K562 (cell line): Measurements from ENCODE around the gene TBXA2R. TPM values are rescaled to one million over a fixed set of nuclear protein-coding genes. Genes with fewer than 3 reads are reported as not detected.
A peak's percentile ranks its signal among the peaks of the same experiment; 100 is the strongest.

Experiments used
- DACH1 ChIP-seq: fragments of 450-650 bp; IDR thresholded peaks from 2 replicates; pipeline ENCODE4 v1.6.1; 2018; ENCODE audit not compliant: partially characterized antibody
- FOXP4 ChIP-seq: sonication (generic); formaldehyde crosslinking; IDR thresholded peaks from 2 replicates; pipeline ENCODE4 v1.8.0; 2022; ENCODE audit warnings: mild to moderate bottlenecking, missing genetic modification reagents, borderline replicate concordance
- MLX ChIP-seq, 2 experiments: fragments of 450-650 bp in 1 of 2; sonication (generic) in 1 of 2; formaldehyde crosslinking; conservative IDR thresholded peaks; 2 replicates each; pipeline versions ENCODE4 v1.4.0 to v1.8.1; 2020 to 2022; ENCODE audit warnings: mild to moderate bottlenecking in 1 of 2, missing genetic modification reagents in 1 of 2
- NFIC ChIP-seq: fragments of 450-650 bp; IDR thresholded peaks from 2 replicates; pipeline ENCODE4 v1.6.1; 2017; ENCODE audit warnings: mild to moderate bottlenecking, inconsistent platforms
- REST ChIP-seq, 2 experiments: fragments of 450-650 bp; formaldehyde crosslinking in 1 of 2; IDR thresholded peaks; 2 replicates each; pipeline versions ENCODE4 v1.4.0 to v1.6.1; 2014 to 2020; ENCODE audit warnings: mild to moderate bottlenecking in 2 of 2, borderline replicate concordance in 1 of 2, low read depth in 1 of 2
- SIN3B ChIP-seq: fragments of 450-650 bp; IDR thresholded peaks from 2 replicates; pipeline ENCODE4 v1.6.1; 2017; ENCODE audit warnings: low read depth, mild to moderate bottlenecking, moderate library complexity
- ZNF609 ChIP-seq: sonication (generic); formaldehyde crosslinking; IDR thresholded peaks from 2 replicates; pipeline ENCODE4 v1.8.1; 2023; ENCODE audit warnings: missing genetic modification reagents, mild to moderate bottlenecking, borderline replicate concordance
- polyA plus RNA-seq, 8 experiments: library from polyadenylated mRNA; depleted of rRNA in 4 of 8; stranded (reverse) in 5 of 8; unstranded in 3 of 8; fragments of >200 nt; fragmentation: Nextera tagmentation in 2 of 8; fragmentation: Illumina TruSeq in 1 of 8; extraction: Ambion mirVana in 2 of 8; extraction: Trizol in 1 of 8; gene quantifications; 2 replicates each; pipeline versions ENCODE4 v1.2.1 to v1.2.3, GENCODE V29; 2011 to 2014; ENCODE audit warnings: inconsistent platforms in 1 of 8, missing spikeins in 1 of 8
- total RNA-seq, 7 experiments: library from RNA; depleted of rRNA in 6 of 7; stranded (reverse); fragments of >200 nt in 6 of 7; fragmentation: Illumina TruSeq in 2 of 7; extraction: Trizol in 2 of 7; gene quantifications; 2 replicates each; pipeline versions ENCODE4 v1.2.1 to v1.2.3, GENCODE V29; 2011 to 2021; ENCODE audit warnings: low replicate concordance in 1 of 7

The TBXA2R gene
- total and polyA plus RNA-seq, 9 of the 15 experiments (the other 6 are each of a cell fraction or from before 2014, with no cell fraction given), result 1.5 to 24.0 (median 2.8) TPM

- TF ChIP-seq ZNF609 (CRISPR knock-in tag), result no peak
- TF ChIP-seq MLX (CRISPR knock-in tag; conservative IDR thresholded peaks at IDR 0.05), result no peak
- TF ChIP-seq FOXP4, result 0 out of 2 replicates have a peak, but pooled peaks have one; percentile 51
- no peak for TF ChIP-seq SIN3B
- TF ChIP-seq DACH1, result no peak
- TF ChIP-seq NFIC, result peak; percentile 26; the same call in 1 of the 2 replicates
- TF ChIP-seq REST (IDR thresholded peaks at IDR 0.05; ENCODE audit: borderline replicate concordance), result peak; percentile 84; the same call in 1 of the 2 replicates
- no peak for TF ChIP-seq REST (CRISPR knock-in tag; IDR thresholded peaks at IDR 0.05; ENCODE audit: low read depth)
Observed at GRCh38 chr19:3544742-3545668, 61.7 kb downstream of the TBXA2R start (continued).
